ENCODE measurements around the gene MRPS34. TPM values are rescaled to one million over a fixed set of nuclear protein-coding genes. Genes with fewer than 3 reads are reported as not detected.

Gene MRPS34
- total RNA-seq, 6 experiments from 2014 or later = 122 to 161 (median 132) TPM

- Mint-ChIP-seq H3K27me3 (ENCODE audit: insufficient read depth) (peaks cover 5% of the 10 kb centered on the region), H3K27ac (no peak overlapping the region), H3K36me3 (ENCODE audit: low read depth) (peaks cover 10% of the 10 kb centered on the region), H3K4me1 (ENCODE audit: low read depth) (peaks cover 8% of the 10 kb centered on the region), H3K9me3 (no peaks in the 10 kb centered on the region), H3K4me3 (no peak overlapping the region)
- no peak for DNase-seq
- TF ChIP-seq CTCF (IDR thresholded peaks at IDR 0.05) = no peak
These were observed 7.1 kb downstream of the MRPS34 start for GRCh38 chr16:1765826-1766225.

- peaks cover 10% of the 10 kb centered on the region for H3K36me3 Mint-ChIP-seq (ENCODE audit: low read depth)
- DNase-seq = no peak
- no peak for TF ChIP-seq CTCF (IDR thresholded peaks at IDR 0.05)
- H3K4me3 Mint-ChIP-seq = no peak overlapping the region
- H3K4me1 Mint-ChIP-seq (ENCODE audit: low read depth) = peaks cover 2% of the 10 kb centered on the region
- no peak overlapping the region for H3K27ac Mint-ChIP-seq
- H3K27me3 Mint-ChIP-seq (ENCODE audit: insufficient read depth) = peaks cover 8% of the 10 kb centered on the region
- no peaks in the 10 kb centered on the region for H3K9me3 Mint-ChIP-seq
These were observed 8.0 kb downstream of the MRPS34 start for GRCh38 chr16:1764971-1765370.

- H3K4me1 Mint-ChIP-seq (ENCODE audit: low read depth) = no peaks in the 10 kb centered on the region
- H3K9me3 Mint-ChIP-seq = no peaks in the 10 kb centered on the region
- H3K4me3 Mint-ChIP-seq = no peak overlapping the region
- peaks cover 8% of the 10 kb centered on the region for H3K27me3 Mint-ChIP-seq (ENCODE audit: insufficient read depth)
- H3K27ac Mint-ChIP-seq = no peak overlapping the region
- peak; percentile 71 for TF ChIP-seq CTCF (IDR thresholded peaks at IDR 0.05)
- H3K36me3 Mint-ChIP-seq (ENCODE audit: low read depth) = peaks cover 10% of the 10 kb centered on the region
- DNase-seq = no peak
These were observed 9.1 kb downstream of the MRPS34 start for GRCh38 chr16:1763521-1764511.

GRCh38 chr16:1762879-1763520 is 9.9 kb downstream of the MRPS34 start:
- peaks cover 9% of the 10 kb centered on the region for H3K36me3 Mint-ChIP-seq (ENCODE audit: low read depth)
- H3K9me3 Mint-ChIP-seq = no peaks in the 10 kb centered on the region
- DNase-seq = no peak
- no peak overlapping the region for H3K27ac Mint-ChIP-seq
- no peaks in the 10 kb centered on the region for H3K4me1 Mint-ChIP-seq (ENCODE audit: low read depth)
- H3K4me3 Mint-ChIP-seq = no peak overlapping the region
- TF ChIP-seq CTCF (IDR thresholded peaks at IDR 0.05) = no peak
- H3K27me3 Mint-ChIP-seq (ENCODE audit: insufficient read depth) = peaks cover 6% of the 10 kb centered on the region

GRCh38 chr16:1762196-1762878 is 10.6 kb downstream of the MRPS34 start:
- DNase-seq = no peak
- Mint-ChIP-seq H3K9me3 (no peaks in the 10 kb centered on the region), H3K36me3 (ENCODE audit: low read depth) (peaks cover 7% of the 10 kb centered on the region), H3K4me3 (no peak overlapping the region), H3K27me3 (ENCODE audit: insufficient read depth) (peaks cover 4% of the 10 kb centered on the region), H3K4me1 (ENCODE audit: low read depth) (no peaks in the 10 kb centered on the region), H3K27ac (no peak overlapping the region)
- TF ChIP-seq CTCF (IDR thresholded peaks at IDR 0.05) = no peak
